ENCODE data around the gene QSOX1.

QSOX1 gene

GRCh38 chr1:180173451-180173850, 18.8 kb downstream of the QSOX1 start:
- DNase-seq, result no peak

GRCh38 chr1:180173952-180174351, 19.3 kb downstream of the QSOX1 start:
- DNase-seq, result no peak

DNA sequence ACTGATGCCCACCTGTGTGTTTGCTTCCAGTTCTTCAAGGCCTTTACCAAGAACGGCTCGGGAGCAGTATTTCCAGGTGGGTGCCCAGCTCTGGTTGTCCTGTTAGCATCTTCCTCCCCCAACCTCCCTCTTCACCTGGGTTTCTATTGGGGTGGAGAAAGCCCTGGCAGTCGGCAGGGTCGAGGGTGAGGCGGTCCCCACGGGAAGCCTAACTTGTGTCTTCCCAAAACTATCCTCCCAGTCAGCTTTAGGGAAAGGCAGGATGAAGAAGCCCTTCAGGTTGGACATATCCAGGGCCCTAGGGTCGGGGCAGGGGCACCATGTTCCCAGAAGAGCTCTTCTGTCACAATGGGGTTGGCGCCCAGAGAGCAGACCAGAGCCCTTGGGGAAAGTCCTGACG, 20.6 kb downstream of the QSOX1 start:
- DNase-seq, result no peak

GRCh38 chr1:180175806-180176205, 21.1 kb downstream of the QSOX1 start:
- DNase-seq, result no peak

DNA sequence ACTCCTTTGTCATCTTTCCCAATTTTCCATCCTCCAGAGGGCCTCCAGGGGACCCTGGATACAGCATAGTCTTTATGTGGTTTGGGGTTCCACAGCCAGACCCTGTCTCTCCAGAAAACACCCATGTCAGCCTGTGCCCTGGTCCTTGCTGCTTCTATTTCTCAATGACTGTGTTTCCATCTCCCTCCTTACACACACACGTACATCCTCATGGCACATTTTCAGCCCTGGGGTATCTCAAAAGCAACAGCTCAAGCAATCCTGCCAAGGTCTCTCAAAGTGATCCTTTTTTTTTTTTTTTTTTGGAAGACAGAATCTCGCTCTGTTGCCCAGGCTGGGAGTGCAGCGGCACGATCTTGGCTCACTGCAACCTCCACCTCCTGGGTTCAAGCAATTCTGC, 22.3 kb downstream of the QSOX1 start:
- no peak for DNase-seq

- no peak for DNase-seq
Measured at GRCh38 chr1:180177931-180178330, 23.3 kb downstream of the QSOX1 start.

DNA sequence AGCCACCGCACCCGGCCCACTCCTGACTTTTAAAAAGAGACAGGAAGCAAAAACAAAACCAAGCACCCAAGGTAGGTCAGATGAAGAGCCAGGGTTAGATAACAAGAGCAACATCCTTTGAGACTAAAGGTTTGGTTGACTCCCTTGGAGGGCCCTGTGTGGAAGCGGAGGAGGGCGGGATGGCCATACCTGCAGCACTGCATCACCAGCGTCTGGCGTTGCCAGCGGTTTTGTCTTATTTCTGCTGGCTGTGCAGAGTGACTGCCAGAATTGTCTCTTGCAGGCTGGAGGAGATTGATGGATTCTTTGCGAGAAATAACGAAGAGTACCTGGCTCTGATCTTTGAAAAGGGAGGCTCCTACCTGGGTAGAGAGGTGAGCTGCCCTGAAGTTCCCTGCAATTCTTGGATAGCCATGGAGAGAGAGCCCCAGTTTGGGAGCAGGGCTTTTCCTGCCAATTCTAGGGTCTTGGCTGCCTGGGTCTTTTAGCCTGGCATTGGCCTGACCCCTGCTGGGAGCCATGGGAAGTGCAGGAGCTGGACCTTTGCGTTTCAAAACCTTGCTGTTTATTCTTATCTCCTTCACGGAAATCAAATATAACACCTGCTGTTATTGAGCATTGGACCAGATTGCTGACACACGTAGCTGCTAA, 24.0 kb downstream of the QSOX1 start:
- peak; percentile 64 for DNase-seq

- no peak for DNase-seq
Measured at GRCh38 chr1:180179162-180179957, 24.7 kb downstream of the QSOX1 start.

- no peak for DNase-seq
Measured at GRCh38 chr1:180181048-180181447, 26.4 kb downstream of the QSOX1 start.

- no peak for DNase-seq
Measured at GRCh38 chr1:180181996-180182642, 27.4 kb downstream of the QSOX1 start.

DNA sequence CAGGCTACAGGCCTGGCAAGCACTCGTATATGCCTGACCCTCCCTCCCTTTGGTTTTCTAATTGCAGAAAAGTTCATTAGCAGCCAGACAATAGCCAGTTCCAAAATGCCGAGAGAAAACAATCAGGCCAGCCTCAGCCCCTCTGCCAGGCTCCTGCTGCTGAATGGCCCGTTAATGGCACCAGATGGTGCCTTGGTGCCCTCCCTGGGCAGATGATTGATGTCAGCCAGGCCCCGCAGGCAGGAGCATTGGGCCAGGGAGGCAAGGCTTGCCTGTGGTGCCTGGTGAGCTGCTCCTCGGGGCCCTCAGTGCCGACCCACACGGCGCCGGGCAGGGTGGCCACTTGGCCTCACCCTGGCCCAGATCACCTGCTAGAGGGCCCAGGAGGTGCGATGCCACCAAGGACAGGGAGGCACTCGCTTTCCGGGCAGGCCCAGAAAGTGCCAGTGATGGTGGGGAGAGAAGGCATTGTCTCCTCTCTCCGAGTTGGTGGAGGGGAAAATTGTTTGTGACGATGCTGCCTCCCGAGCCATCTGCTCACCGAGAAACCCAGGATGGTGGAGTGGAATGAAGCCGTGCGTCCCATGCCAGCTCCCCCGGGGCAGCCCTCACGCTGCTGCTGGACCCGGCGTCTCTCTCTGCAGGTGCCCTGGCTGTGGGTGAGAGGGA, 28.1 kb downstream of the QSOX1 start:
- no peak for DNase-seq

- no peak for DNase-seq
Measured at GRCh38 chr1:180183426-180183825, 28.8 kb downstream of the QSOX1 start.

- DNase-seq, result no peak
Measured at GRCh38 chr1:180184041-180184440, 29.4 kb downstream of the QSOX1 start.

GRCh38 chr1:180185281-180185680, 30.6 kb downstream of the QSOX1 start:
- DNase-seq, result no peak

- no peak for DNase-seq
Measured at GRCh38 chr1:180185971-180186645, 31.4 kb downstream of the QSOX1 start.

DNA sequence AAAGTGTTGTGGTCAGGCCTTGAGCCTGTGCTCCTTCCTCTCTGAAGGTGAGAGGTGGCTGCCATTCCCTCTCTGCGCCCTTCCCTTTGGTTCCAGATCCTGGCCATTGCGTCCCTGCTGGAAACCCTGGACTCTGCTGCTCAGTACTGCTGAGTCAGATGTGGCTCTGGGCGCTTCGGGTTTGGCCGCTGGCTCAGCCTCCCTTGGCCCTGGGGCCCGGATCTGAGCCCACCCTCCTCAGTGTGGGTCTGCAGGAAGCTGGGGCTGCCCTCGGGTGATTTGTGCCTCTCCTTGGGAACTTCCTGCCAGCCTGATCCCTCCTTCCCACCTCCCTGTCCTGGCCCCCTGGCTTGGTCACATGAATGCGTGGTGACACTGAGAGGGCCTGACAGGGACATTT, 32.2 kb downstream of the QSOX1 start:
- no peak for DNase-seq

DNA sequence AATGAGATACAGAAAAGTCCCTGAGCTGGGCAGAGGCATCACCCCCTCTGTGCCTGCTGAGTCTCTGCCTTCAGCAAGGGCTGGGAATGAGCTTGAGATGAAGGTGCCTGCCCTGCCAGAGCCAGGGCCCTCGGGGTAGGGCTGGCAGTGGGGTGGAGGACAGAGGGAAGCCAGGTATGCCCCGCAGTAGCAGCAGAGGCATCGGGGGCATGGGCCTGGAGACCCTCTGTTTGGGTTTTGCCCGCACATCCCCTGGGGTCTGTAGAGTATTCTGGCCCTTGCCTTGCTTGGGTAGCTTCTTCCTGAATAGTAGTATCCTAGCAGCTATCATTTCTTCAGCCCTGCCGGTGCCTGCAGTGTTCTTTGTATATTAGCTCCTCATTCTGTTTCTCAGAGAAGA, 33.0 kb downstream of the QSOX1 start:
- DNase-seq, result no peak

- DNase-seq, result no peak
Measured at GRCh38 chr1:180188091-180188506, 33.4 kb downstream of the QSOX1 start.

DNA sequence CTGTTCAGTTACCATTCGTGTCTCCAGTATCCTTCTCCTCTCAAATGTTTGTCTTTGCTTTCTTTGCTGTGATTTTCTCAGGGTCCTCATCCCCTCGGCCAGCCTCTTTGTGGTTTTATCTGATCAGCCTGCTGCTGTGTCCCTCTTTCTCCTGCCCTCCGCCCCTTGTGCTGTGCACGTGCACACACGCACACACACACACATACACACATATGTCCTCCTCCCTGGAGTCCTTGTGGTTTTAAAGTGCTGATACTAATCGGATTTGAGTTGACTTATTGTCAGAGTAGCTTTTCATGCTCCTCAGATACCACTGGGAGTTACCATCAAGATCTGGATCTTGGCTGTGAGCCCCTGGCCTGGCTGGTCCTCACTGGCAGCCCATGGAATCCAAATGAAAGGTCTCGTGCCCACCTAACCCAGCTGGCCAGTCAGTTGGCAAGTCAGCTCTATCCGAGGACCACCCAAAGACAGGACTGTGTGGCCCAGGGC, 34.1 kb downstream of the QSOX1 start:
- DNase-seq, result no peak

DNA sequence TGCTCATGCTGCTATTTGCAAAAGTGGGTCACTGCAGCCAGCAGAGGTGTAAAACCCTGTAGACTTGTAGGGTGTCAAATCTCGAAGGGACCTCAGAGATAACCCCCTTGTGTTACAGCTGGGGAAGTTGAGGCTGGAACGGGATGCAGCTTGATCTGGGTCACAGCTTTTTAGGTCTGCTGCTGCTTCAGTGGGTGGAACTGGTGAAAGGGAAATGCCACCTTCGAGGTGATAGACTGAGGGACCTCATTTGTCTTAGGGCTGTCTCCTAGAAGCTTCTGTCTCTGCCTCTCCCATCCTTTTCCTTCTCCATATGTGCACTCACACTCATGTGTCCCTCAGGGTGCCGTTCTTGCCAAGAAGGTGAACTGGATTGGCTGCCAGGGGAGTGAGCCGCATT, 35.4 kb downstream of the QSOX1 start:
- no peak for DNase-seq

GRCh38 chr1:180192172-180192571, 37.5 kb downstream of the QSOX1 start:
- no peak for DNase-seq
